Adrenal gland (tissue), 5 donors: ENCODE measurements around the gene IL1B.

Experiments used
- CTCF ChIP-seq, 6 experiments: fragments of 450-650 bp in 4 of 6; fragments of 200-600 bp in 2 of 6; sonication (generic) in 1 of 6; IDR thresholded peaks; 1 replicate in 5 of 6; 2 replicates in 1 of 6; pipeline versions ENCODE4 v1.5.1 to v1.8.0; 2016 to 2021; ENCODE audit warnings: antibody characterized with exemption in 6 of 6, mild to moderate bottlenecking in 2 of 6, moderate library complexity in 1 of 6
- POLR2A ChIP-seq, 2 donors: fragments of 450-650 bp; IDR thresholded peaks; one replicate each; pipeline ENCODE4 v1.6.1; 2017; ENCODE audit warnings: antibody characterized with exemption in 2 of 2, mild to moderate bottlenecking in 2 of 2, moderate library complexity in 1 of 2
- donor health status: DM: no; HTN: no; CAD: no.

- no peak for TF ChIP-seq CTCF (IDR thresholded peaks at IDR 0.05)
- no peak for TF ChIP-seq POLR2A (IDR thresholded peaks at IDR 0.05)
Measured at GRCh38 chr2:112825706-112826105, 10.9 kb downstream of the IL1B start.
